ENCODE results near the gene NUDT5. TPM values are rescaled to one million over a fixed set of nuclear protein-coding genes. Genes with fewer than 3 reads are reported as not detected.

Gene NUDT5
- total and polyA plus RNA-seq, 2 of the 13 experiments (the other 11 are each of a cell fraction or from before 2014, with no cell fraction given): 79.6 to 134 TPM

- intact Hi-C loops (cut with micrococcal nuclease; ENCODE audit: unreplicated experiment) (no loop called here), in situ Hi-C loops (cut with HindIII; ENCODE audit: extremely low pct_ligation_motif_present, low pct_unique_long_range_greater_than_20kb) (no loop called here)
- 98% methylated on average over 19 of the region's 19 CpGs for WGBS (ENCODE audit: low lambda C conversion rate)
- H2AFZ ChIP-seq (ENCODE audit: low read length): no peak overlapping the region
- H3K4me2 ChIP-seq (ENCODE audit: low read depth, low read length): no peak overlapping the region
- no peak overlapping the region for H3K4me3 ChIP-seq (replicated peaks in 1 of 3; ENCODE audit: insufficient read depth in 1 of 3, low read depth in 2 of 3, low read length in 3 of 3)
- FAIRE-seq (no peak), DNase-seq (ENCODE audit: low spot score) (no peak), ATAC-seq (no peak)
- no peak overlapping the region for H3K9ac ChIP-seq (ENCODE audit: insufficient read depth, low read depth, low read length)
- H3K36me3 ChIP-seq (replicated peaks in 1 of 2; ENCODE audit: control insufficient read depth in 1 of 2, insufficient read depth in 2 of 2, low read length in 2 of 2): peaks cover 23 to 51% of the 10 kb centered on the region in 2 experiments
- H3K9me3 ChIP-seq (ENCODE audit: low read length): no peaks in the 10 kb centered on the region
- BruUV-seq (replicated peaks): no TSS peak
- H3K79me2 ChIP-seq (ENCODE audit: insufficient read depth, low read length): peaks cover 3% of the 10 kb centered on the region
- ChIA-PET CTCF (ENCODE audit: low intra/inter-chr PET ratio, low total read pairs) (no interaction called here), POLR2A (no interaction called here)
- peaks cover 25% of the 10 kb centered on the region for H3K4me1 ChIP-seq (ENCODE audit: insufficient read depth, low read length)
- TF ChIP-seq JARID2 (CRISPR knock-in tag; IDR thresholded peaks at IDR 0.05; ENCODE audit: insufficient replicate concordance) (no peak), SRY (CRISPR knock-in tag; IDR thresholded peaks at IDR 0.05) (no peak), POLR2A (IDR thresholded peaks at IDR 0.05; ENCODE audit: insufficient read depth in 1 of 2, low read depth in 2 of 2, low read length in 2 of 2) (no peak), NFKBIZ (CRISPR knock-in tag; IDR thresholded peaks at IDR 0.05) (no peak)
- no peaks in the 10 kb centered on the region for H3K27me3 ChIP-seq (ENCODE audit: control insufficient read depth in 1 of 2, insufficient read depth in 2 of 2, low read length in 2 of 2)
- no peaks in the 10 kb centered on the region for H4K20me1 ChIP-seq (ENCODE audit: insufficient read depth, low read length)
- no peak overlapping the region for H3K27ac ChIP-seq (ENCODE audit: extremely low read length, insufficient read depth, low read length)
Measured at GRCh38 chr10:12241810-12242529, 46.3 kb upstream of the NUDT5 start.

GRCh38 chr10:12238821-12239220, 43.1 kb upstream of the NUDT5 start:
- H3K4me2 ChIP-seq (ENCODE audit: low read depth, low read length): no peak overlapping the region
- peaks cover 11 to 36% of the 10 kb centered on the region in 2 experiments for H3K36me3 ChIP-seq (replicated peaks in 1 of 2; ENCODE audit: control insufficient read depth in 1 of 2, insufficient read depth in 2 of 2, low read length in 2 of 2)
- H3K4me3 ChIP-seq (replicated peaks in 1 of 3; ENCODE audit: insufficient read depth in 1 of 3, low read depth in 2 of 3, low read length in 3 of 3): no peak overlapping the region
- no peaks in the 10 kb centered on the region for H4K20me1 ChIP-seq (ENCODE audit: insufficient read depth, low read length)
- peaks cover 51% of the 10 kb centered on the region for H3K4me1 ChIP-seq (ENCODE audit: insufficient read depth, low read length)
- in situ Hi-C loops (cut with HindIII; ENCODE audit: extremely low pct_ligation_motif_present, low pct_unique_long_range_greater_than_20kb) (no loop called here), intact Hi-C loops (cut with micrococcal nuclease; ENCODE audit: unreplicated experiment) (no loop called here)
- H3K27ac ChIP-seq (ENCODE audit: extremely low read length, insufficient read depth, low read length): peak overlapping the region; percentile 74
- DNase-seq (ENCODE audit: low spot score) (peak; percentile 83), FAIRE-seq (peak; percentile 70), ATAC-seq (peak; percentile 70)
- 38% methylated on average over 8 of the region's 8 CpGs for WGBS (ENCODE audit: low lambda C conversion rate)
- ChIA-PET POLR2A (interaction anchor here (0.9 kb wide), 1 partner anchor 43 kb away, joined by 3 read pairs; the partner anchor contains the start of genes CDC123 and NUDT5), CTCF (ENCODE audit: low intra/inter-chr PET ratio, low total read pairs) (no interaction called here)
- H3K9me3 ChIP-seq (ENCODE audit: low read length): no peaks in the 10 kb centered on the region
- peaks cover 3% of the 10 kb centered on the region for H3K79me2 ChIP-seq (ENCODE audit: insufficient read depth, low read length)
- H3K9ac ChIP-seq (ENCODE audit: insufficient read depth, low read depth, low read length): peak overlapping the region; percentile 30; the same call in 1 of the 2 replicates
- BruUV-seq (replicated peaks): no TSS peak
- no peak overlapping the region for H2AFZ ChIP-seq (ENCODE audit: low read length)
- no peaks in the 10 kb centered on the region for H3K27me3 ChIP-seq (ENCODE audit: control insufficient read depth in 1 of 2, insufficient read depth in 2 of 2, low read length in 2 of 2)
- TF ChIP-seq PAXIP1 (CRISPR knock-in tag; conservative IDR thresholded peaks at IDR 0.05) (peak; percentile 61), SALL1 (CRISPR knock-in tag; IDR thresholded peaks at IDR 0.05) (peak; percentile 88)
- TF ChIP-seq, protein P1, sequence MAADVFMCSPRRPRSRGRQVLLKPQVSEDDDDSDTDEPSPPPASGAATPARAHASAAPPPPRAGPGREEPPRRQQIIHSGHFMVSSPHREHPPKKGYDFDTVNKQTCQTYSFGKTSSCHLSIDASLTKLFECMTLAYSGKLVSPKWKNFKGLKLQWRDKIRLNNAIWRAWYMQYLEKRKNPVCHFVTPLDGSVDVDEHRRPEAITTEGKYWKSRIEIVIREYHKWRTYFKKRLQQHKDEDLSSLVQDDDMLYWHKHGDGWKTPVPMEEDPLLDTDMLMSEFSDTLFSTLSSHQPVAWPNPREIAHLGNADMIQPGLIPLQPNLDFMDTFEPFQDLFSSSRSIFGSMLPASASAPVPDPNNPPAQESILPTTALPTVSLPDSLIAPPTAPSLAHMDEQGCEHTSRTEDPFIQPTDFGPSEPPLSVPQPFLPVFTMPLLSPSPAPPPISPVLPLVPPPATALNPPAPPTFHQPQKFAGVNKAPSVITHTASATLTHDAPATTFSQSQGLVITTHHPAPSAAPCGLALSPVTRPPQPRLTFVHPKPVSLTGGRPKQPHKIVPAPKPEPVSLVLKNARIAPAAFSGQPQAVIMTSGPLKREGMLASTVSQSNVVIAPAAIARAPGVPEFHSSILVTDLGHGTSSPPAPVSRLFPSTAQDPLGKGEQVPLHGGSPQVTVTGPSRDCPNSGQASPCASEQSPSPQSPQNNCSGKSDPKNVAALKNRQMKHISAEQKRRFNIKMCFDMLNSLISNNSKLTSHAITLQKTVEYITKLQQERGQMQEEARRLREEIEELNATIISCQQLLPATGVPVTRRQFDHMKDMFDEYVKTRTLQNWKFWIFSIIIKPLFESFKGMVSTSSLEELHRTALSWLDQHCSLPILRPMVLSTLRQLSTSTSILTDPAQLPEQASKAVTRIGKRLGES (CRISPR knock-in tag; IDR thresholded peaks at IDR 0.05; ENCODE audit: borderline replicate concordance): no peak

Data from HepG2 (cell line).